Brain pericyte (primary cell): ENCODE results near the gene ASIC4.

Experiments
- DNase-seq: peaks from one replicate; pipeline ENCODE4 v3.0.0-alpha.2; 2012; ENCODE audit warnings: low read depth, low spot score

ASIC4 gene

DNA sequence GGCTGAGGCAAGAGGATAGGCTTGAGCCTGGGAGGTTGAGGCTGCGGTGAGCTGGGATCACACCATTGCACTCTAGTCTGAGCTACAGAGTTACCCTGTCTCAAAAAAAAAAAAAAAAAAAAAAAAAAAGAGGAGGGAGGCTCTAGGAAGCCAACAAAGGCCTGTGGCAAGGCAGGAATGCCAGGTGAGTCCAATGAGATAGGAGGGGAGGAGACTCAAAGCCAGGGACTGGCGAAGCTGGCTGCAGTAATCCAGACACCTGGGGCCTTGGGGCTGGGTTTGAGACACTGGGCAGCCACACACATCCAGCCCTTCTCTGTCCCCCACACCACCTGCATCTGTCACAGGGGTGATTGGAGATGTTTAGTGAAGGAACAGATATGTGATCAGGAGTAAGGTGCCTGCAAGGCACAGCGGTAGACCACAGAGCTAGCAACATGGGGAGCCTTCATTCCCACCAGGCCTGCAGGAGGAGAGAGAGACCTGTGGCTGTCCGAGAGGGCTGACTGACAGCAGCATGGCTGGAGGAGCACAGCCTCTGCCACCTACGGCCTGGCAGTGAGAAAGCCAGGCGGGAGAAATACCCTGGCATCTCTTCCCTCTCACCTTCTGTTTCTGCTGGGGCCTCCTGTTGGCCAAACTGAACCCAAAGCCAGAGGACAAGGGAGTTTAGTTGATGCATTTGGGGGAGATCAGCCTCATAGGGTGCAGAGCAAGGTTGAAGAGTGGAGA is 19.8 kb downstream of the ASIC4 start:
- no peak for DNase-seq

- DNase-seq = no peak
Observed at GRCh38 chr2:219536425-219536824, 22.1 kb downstream of the ASIC4 start.

- no peak for DNase-seq
Observed at GRCh38 chr2:219536967-219537366, 22.7 kb downstream of the ASIC4 start.

GRCh38 chr2:219537657-219538488 is 23.6 kb downstream of the ASIC4 start:
- DNase-seq = no peak

DNA sequence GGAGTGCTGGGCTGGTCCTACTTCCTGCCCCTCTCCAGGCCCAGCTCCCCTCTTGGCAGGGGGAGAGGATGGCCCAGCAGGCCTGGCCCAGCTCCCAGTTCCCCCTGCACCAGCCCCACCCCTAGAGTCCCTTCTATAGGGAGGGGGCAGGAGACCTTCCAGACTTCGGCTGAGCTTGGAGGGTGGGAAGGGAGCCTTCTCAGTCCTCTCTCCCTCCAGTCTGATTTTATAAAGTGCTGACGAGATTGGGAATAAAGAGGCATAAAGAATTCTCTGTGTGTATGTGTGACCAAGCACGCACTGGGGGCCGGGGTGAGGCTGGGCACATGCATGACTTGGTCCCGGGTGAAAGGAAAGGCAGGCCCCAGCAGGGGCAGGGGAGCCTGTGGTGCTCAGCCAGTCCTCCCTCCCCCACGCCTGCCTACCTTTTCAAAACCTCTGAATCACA is 24.2 kb downstream of the ASIC4 start:
- DNase-seq = peak; percentile 34

- no peak for DNase-seq
Observed at GRCh38 chr2:219538956-219539788, 24.9 kb downstream of the ASIC4 start.

- no peak for DNase-seq
Observed at GRCh38 chr2:219539926-219540678, 25.8 kb downstream of the ASIC4 start.

DNA sequence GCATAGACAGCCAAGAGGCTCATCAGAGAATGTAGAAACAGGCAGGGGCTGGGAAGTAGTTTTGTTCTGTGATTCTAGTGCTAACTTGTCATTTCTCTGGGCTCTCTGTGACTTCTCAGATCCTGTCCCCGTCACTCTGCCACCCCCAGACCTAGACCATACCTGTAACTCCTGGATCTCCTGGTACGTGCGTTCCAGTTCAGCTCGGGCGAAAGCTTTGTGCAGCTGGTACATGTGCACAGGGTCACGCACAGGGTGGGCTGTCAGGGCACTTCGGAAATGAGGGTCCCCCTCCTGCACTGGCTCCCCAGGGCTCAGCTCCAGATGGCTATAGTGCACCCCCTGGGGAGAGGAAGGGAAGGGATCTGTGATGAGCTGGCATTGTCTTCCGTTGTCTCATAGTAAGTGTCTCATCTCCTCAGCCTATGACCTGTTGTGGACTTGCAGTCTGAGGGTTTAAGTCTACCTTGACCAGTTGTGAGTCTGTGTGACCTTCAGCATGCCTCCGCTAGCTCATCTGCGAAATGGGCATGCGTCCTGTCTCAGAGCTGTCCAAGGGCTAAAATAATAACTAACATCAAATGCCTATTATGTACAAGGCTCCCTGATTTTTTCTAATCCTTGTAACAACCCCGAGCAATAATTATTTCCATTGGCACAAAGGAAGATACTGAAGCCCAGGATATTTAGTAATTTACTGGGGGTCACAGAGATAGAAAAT is 26.7 kb downstream of the ASIC4 start:
- DNase-seq = no peak

DNA sequence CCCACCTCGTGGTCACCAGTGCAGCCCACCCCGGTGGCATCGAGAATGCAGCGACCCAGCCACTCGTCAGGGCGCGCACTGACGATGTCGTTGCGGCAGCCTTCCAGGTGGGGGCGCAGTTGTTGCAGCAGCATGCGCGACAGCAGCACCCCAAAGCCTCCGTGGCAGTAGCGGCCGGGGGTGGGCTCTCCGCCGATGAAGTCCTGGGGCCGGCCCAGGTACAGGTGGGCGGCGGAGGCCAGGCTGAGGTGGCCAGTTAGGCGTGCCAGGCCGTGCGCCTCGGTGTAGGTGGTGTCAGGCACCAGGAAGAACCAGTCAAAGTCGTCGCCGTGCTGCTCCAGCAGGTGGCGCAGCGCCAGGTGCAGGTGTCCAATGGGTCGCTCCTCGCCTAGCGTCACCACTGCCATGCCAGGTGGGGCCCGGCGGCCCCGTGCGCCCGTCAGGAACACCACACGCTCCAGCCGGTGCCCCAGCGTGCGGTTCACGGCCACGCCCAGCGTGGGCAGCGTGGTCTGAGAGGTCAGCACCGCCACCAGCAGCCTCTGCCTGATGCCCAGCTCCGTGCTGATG is 27.4 kb downstream of the ASIC4 start:
- no peak for DNase-seq

GRCh38 chr2:219542931-219543595 is 28.8 kb downstream of the ASIC4 start:
- no peak for DNase-seq

DNA sequence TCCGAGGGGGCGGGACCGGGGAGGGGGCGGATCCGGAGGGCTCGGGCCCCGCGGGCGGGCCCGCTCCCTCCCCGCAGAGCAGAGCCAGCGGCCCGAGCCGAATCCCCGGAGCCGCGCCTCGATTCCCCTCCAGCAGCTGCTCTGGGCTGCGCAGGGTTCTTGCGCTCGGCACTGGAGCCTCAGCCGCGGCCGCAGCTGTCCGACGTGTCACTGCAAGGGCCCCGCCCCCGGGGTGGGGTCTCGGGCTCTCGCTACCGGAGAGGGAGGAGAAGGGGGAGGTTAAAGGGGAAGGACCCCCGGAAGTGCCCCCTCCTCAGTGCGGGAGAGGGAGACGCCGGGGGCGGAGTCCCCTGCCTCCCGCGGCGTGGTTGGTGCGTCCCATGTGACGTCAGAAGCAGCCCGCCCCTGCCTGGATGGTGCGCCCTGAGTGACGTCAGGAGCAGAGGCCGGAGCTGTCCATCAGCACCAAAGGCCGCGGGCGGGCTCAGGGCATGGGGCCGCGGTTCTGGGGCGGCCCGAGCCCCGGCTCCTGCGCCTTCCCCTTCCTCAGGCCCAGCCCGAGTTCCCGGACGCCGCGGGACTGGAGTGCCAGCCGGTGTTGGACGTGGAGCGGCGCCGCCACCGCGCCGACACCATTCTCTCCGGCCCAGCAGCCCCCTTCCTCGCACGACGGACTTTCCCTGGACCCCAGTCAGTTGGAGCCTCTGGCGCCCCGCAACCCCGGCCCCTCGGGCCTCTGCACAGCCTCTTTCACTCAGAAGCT is 29.5 kb downstream of the ASIC4 start, which contains the start of the genes CHPF and TMEM198:
CHPF (minus strand) TSS at position 214 of the 763 bp plus-strand sequence. CDS start 271 bp downstream, outside the sequence.
TMEM198 (plus strand) TSS at position 433 of the 763 bp plus-strand sequence. CDS start 700 bp downstream, outside the sequence.
- DNase-seq = peak; percentile 93

DNA sequence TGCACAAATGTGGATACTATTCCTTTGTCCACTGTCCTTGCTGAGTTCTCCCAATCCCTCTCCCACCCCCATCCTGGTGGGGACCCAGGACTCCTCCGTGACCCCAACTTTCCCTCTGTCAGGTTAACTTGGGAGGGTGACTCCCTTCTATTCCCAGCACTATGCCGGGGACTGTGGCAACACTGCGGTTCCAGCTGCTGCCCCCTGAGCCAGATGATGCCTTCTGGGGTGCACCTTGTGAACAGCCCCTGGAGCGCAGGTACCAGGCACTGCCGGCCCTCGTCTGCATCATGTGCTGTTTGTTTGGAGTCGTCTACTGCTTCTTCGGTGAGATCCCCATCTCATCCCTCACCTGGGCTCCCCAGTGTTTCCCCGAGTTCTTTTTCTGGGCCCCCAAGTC is 30.3 kb downstream of the ASIC4 start:
- no peak for DNase-seq

- DNase-seq = no peak
Observed at GRCh38 chr2:219545295-219545942, 31.1 kb downstream of the ASIC4 start.

DNA sequence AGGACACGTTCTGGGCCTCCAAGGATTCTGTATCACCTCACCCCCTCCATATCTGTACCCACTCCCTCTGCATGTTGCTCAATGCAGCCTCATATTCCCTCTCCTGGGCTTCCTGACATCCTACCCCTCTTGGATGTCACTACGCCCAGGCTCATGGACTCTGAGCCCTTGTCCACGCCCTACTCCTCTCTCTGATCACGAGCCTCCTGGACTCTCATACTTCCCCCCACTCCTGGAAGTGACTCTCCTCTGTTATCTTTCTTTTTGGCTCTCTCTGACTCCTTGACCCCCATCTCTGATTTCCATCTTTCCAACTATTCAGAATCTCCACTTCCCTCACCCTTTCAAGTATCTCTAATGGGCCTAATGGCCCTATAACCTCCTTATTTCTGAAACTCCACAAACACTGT is 31.7 kb downstream of the ASIC4 start:
- no peak for DNase-seq

DNA sequence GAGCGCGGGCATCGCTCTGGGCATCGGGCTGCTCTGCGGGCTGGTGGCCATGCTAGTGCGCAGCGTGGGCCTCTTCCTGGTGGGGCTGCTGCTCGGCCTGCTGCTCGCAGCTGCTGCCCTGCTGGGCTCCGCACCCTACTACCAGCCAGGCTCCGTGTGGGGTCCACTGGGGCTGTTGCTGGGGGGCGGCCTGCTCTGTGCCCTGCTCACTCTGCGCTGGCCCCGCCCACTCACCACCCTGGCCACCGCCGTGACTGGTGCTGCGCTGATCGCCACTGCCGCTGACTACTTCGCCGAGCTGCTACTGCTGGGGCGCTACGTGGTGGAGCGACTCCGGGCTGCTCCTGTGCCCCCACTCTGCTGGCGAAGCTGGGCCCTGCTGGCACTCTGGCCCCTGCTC is 33.3 kb downstream of the ASIC4 start:
- DNase-seq = no peak

GRCh38 chr2:219548990-219549389 is 34.7 kb downstream of the ASIC4 start:
- no peak for DNase-seq

DNA sequence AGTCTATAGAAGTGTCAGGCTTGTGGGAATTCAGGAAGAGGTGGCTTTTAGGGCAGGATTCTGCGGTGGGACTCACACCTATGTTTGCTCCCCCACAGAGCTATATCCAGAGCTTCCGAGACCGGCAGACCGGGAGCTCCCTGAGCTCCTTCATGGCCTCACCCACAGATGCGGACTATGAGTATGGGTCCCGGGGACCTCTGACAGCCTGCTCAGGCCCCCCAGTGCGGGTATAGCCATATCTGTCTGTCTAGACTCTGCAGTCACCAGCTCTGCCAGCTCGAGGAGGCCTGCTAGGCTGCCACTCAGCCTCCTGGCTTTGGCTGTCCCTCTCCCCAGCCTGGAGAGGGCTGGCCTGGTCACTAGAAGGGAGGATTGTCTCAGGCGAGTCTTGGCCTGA is 35.3 kb downstream of the ASIC4 start:
- DNase-seq = no peak
